Natural killer cell (primary cell): ENCODE results near the gene ZNF358. TPM values are rescaled to one million over a fixed set of nuclear protein-coding genes. Genes with fewer than 3 reads are reported as not detected.

Experiments
- ATAC-seq, 3 donors: fragments of 150-1000 bp in 2 of 3; fragments of 200-7000 bp in 1 of 3; cut with Tn5 transposase; 1 replicate in 1 of 3; 2 replicates in 2 of 3; pipeline ENCODE4 v1.10.0; 2021; ENCODE audit warnings: mild to moderate bottlenecking in 2 of 3, moderate library complexity in 2 of 3
- DNase-seq, 2 donors: peaks; one replicate each; pipeline versions ENCODE4 v3.0.0 to v3.0.0-alpha.2; 2013 to 2021; ENCODE audit warnings: mixed read lengths in 1 of 2
- H3K27ac ChIP-seq: one replicate; pipeline ENCODE4 v1.5.1; 2013; ENCODE audit warnings: mild to moderate bottlenecking, low read length
- H3K27me3 ChIP-seq: one replicate; pipeline ENCODE4 v1.6.1; 2013; ENCODE audit warnings: low read length; ENCODE audit not compliant: control insufficient read depth, insufficient read depth
- H3K36me3 ChIP-seq: one replicate; pipeline ENCODE4 v1.6.1; 2013; ENCODE audit warnings: low read length; ENCODE audit not compliant: control insufficient read depth, insufficient read depth
- H3K4me1 ChIP-seq: one replicate; pipeline ENCODE4 v1.6.1; 2013; ENCODE audit warnings: low read length; ENCODE audit not compliant: control insufficient read depth, insufficient read depth
- H3K4me3 ChIP-seq: one replicate; pipeline ENCODE4 v1.5.1; 2013; ENCODE audit warnings: low read length
- H3K9me3 ChIP-seq: one replicate; pipeline ENCODE4 v1.6.1; 2013; ENCODE audit warnings: low read length; ENCODE audit not compliant: control insufficient read depth, insufficient read depth
- H3K27ac Mint-ChIP-seq, 2 donors: one replicate each; pipeline ENCODE4 v1.8.0; 2022; ENCODE audit warnings: mild to moderate bottlenecking in 2 of 2, mixed read lengths in 2 of 2, moderate library complexity in 1 of 2
- H3K27me3 Mint-ChIP-seq, 2 donors: one replicate each; pipeline ENCODE4 v1.8.0; 2022; ENCODE audit warnings: low read depth in 2 of 2, mixed read lengths in 2 of 2
- H3K36me3 Mint-ChIP-seq: one replicate; pipeline ENCODE4 v1.8.0; 2022; ENCODE audit warnings: mixed read lengths
- H3K4me1 Mint-ChIP-seq, 2 donors: one replicate each; pipeline ENCODE4 v1.8.0; 2022; ENCODE audit warnings: mixed read lengths in 2 of 2
- H3K4me3 Mint-ChIP-seq: one replicate; pipeline ENCODE4 v1.8.0; 2022; ENCODE audit warnings: mild to moderate bottlenecking, moderate library complexity, mixed read lengths
- H3K9me3 Mint-ChIP-seq, 2 donors: one replicate each; pipeline ENCODE4 v1.8.0; 2022; ENCODE audit warnings: mixed read lengths in 2 of 2
- CTCF ChIP-seq: fragments of 200-600 bp; IDR thresholded peaks from one replicate; pipeline ENCODE4 v1.8.0; 2022; ENCODE audit warnings: antibody characterized with exemption
- WGBS: methylation state at CpG from one replicate; pipeline ENCODE4 v1.1.7; 2013; ENCODE audit warnings: missing lambda C conversion rate; ENCODE audit not compliant: insufficient coverage; 5-methylcytosine and 5-hydroxymethylcytosine counted together
- intact Hi-C: fragments of 100-400 bp; cut with micrococcal nuclease; formaldehyde crosslinking; loops from one replicate; pipeline ENCODE4 v1.14.2; 2022
- total RNA-seq, 4 donors: library from RNA; stranded (reverse); fragments of 120-200 nt in 1 of 4; gene quantifications; one replicate each; pipeline versions ENCODE4 v1.2.3 to v1.2.4, GENCODE V29; 2013 to 2022

Gene ZNF358
- total RNA-seq, 3 donors from 2014 or later (not counting 1 experiment from before 2014, with no cell fraction given): 9.8 to 11.6 (median 10.9) TPM

DNA sequence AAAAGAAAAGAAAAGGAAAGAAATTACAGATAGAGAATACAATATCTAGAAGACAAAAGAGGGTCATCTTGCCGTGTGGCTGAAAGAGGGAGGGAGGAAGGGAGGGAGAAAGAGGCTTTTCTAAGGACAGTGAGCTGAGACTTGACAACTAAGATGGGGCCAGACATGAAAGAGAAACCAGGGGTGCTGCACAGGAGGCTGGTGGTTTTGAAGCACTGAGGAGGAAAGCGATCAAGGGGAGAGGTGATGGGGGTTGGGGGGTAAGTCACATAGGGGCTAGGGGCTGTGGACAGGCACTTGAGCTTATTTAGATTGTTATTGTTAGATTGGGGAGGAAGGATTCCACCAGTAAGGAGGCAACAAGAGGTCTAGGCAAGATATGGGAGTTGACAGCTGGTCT is 36.9 kb downstream of the ZNF358 start:
- TF ChIP-seq CTCF: no peak
- no peaks in the 10 kb centered on the region for H3K9me3 Mint-ChIP-seq
- H3K9me3 ChIP-seq: no peaks in the 10 kb centered on the region
- 18% methylated on average over 2 of the region's 2 CpGs for WGBS
- intact Hi-C loops: no loop called here
- no peaks in the 10 kb centered on the region for H3K4me1 ChIP-seq
- no peak overlapping the region for H3K4me3 Mint-ChIP-seq
- DNase-seq (peak in 1 of 2 donors; percentile 4), ATAC-seq (no peak)
- H3K27me3 Mint-ChIP-seq: no peaks in the 10 kb centered on the region
- H3K4me3 ChIP-seq: no peak overlapping the region
- peaks cover 42% of the 10 kb centered on the region for H3K36me3 ChIP-seq
- H3K27me3 ChIP-seq: no peaks in the 10 kb centered on the region
- H3K36me3 Mint-ChIP-seq: no peaks in the 10 kb centered on the region
- H3K4me1 Mint-ChIP-seq: peaks cover 0 to 4% of the 10 kb centered on the region in 2 donors
- no peak overlapping the region for H3K27ac Mint-ChIP-seq
- H3K27ac ChIP-seq: no peak overlapping the region

- H3K4me1 Mint-ChIP-seq: peaks cover 0 to 4% of the 10 kb centered on the region in 2 donors
- Histone ChIP-seq H3K4me3 (no peak overlapping the region), H3K36me3 (peaks cover 49% of the 10 kb centered on the region), H3K4me1 (no peaks in the 10 kb centered on the region), H3K27ac (no peak overlapping the region), H3K9me3 (no peaks in the 10 kb centered on the region), H3K27me3 (no peaks in the 10 kb centered on the region)
- DNase-seq: no peak
- H3K36me3 Mint-ChIP-seq: no peaks in the 10 kb centered on the region
- no peak for TF ChIP-seq CTCF
- 97% methylated on average over 28 of the region's 28 CpGs for WGBS
- ATAC-seq: no peak
- H3K27ac Mint-ChIP-seq: no peak overlapping the region
- H3K9me3 Mint-ChIP-seq: no peaks in the 10 kb centered on the region
- H3K27me3 Mint-ChIP-seq: no peaks in the 10 kb centered on the region
- intact Hi-C loops: no loop called here
- H3K4me3 Mint-ChIP-seq: no peak overlapping the region
Observed at GRCh38 chr19:7554565-7554964, 38.7 kb downstream of the ZNF358 start.

- no peaks in the 10 kb centered on the region for H3K9me3 ChIP-seq
- Mint-ChIP-seq H3K36me3 (no peaks in the 10 kb centered on the region), H3K9me3 (no peaks in the 10 kb centered on the region), H3K27me3 (no peaks in the 10 kb centered on the region), H3K4me3 (no peak overlapping the region), H3K27ac (no peak overlapping the region), H3K4me1 (peaks cover 0 to 5% of the 10 kb centered on the region in 2 donors)
- WGBS: 95% methylated on average over 62 of the region's 62 CpGs
- intact Hi-C loops: no loop called here
- H3K4me1 ChIP-seq: no peaks in the 10 kb centered on the region
- H3K36me3 ChIP-seq: peaks cover 44% of the 10 kb centered on the region
- ATAC-seq (peak in 2 of 3 donors; percentile 25 to 46), DNase-seq (peak in 1 of 2 donors; percentile 32)
- no peak overlapping the region for H3K4me3 ChIP-seq
- no peaks in the 10 kb centered on the region for H3K27me3 ChIP-seq
- no peak overlapping the region for H3K27ac ChIP-seq
- no peak for TF ChIP-seq CTCF
Observed at GRCh38 chr19:7554990-7555864, 39.3 kb downstream of the ZNF358 start.
